K562 (cell line): Measurements from ENCODE around the gene KIF17. TPM values are rescaled to one million over a fixed set of nuclear protein-coding genes. Genes with fewer than 3 reads are reported as not detected.

Source experiments
- ATAC-seq: fragments of 200-7000 bp; cut with Tn5 transposase; 3 replicates; pipeline ENCODE4 v1.9.1; 2020; ENCODE audit warnings: moderate library complexity
- BruUV-seq: library from RNA; stranded (reverse); fragments of 400-500 nt; replicated peaks from 2 replicates; lab custom pipeline; 2021; lab: Mats Ljungman, UMichigan
- CTCF ChIA-PET: fragments of 300-600 bp; formaldehyde crosslinking; extraction: SDS; loops from one replicate; lab custom pipeline; 2021; ENCODE audit warnings: low intra/inter-chr PET ratio; lab: Yijun Ruan, JAX
- POLR2A ChIA-PET: fragments of 300-600, 350-650 bp; sonication (Branson Sonifier 250); formaldehyde crosslinking; extraction: SDS; loops from one replicate; lab custom pipeline; 2021; ENCODE audit warnings: antibody characterized with exemption, inconsistent platforms; lab: Yijun Ruan, JAX
- DNase-seq, 4 experiments: peaks; one replicate each; pipeline versions ENCODE4 v3.0.0 to v3.0.0-alpha.2; 2011 to 2018; ENCODE audit warnings: low spot score in 3 of 4, mixed read lengths in 3 of 4; ENCODE audit errors: extremely low read depth in 1 of 4
- FAIRE-seq: peaks from 2 replicates; lab custom pipeline; 2011; peaks lifted over from hg19 to GRCh38; lab: Jason Lieb, UNC
- H2AFZ ChIP-seq: 2 replicates; pipeline ENCODE4 v1.6.0; 2011; ENCODE audit warnings: low read depth, low read length, control low read depth, inconsistent platforms
- H3K27ac ChIP-seq: fragments of 200-600 bp; 3 replicates; pipeline ENCODE4 v1.8.0; 2011; ENCODE audit warnings: low read depth, mild to moderate bottlenecking, control low read depth, inconsistent platforms, low read length, moderate library complexity, mixed read lengths; ENCODE audit errors: extremely low read depth
- H3K27me3 ChIP-seq, 2 experiments: fragments of 300-600 bp in 1 of 2; 2 replicates in 1 of 2; 3 replicates in 1 of 2; pipeline versions ENCODE4 v1.6.0 to v1.8.0; 2011; ENCODE audit warnings: inconsistent platforms in 2 of 2, low read length in 2 of 2, mild to moderate bottlenecking in 1 of 2, mixed read lengths in 1 of 2, moderate library complexity in 1 of 2; ENCODE audit not compliant: control insufficient read depth in 2 of 2, insufficient read depth in 2 of 2
- H3K36me3 ChIP-seq: fragments of 300-600 bp; 3 replicates; pipeline ENCODE4 v1.8.0; 2011; ENCODE audit warnings: mild to moderate bottlenecking, low read length, inconsistent platforms; ENCODE audit not compliant: control insufficient read depth, insufficient read depth
- H3K4me1 ChIP-seq, 2 experiments: fragments of 200-600 bp in 1 of 2; replicated peaks in 1 of 2; 2 replicates in 1 of 2; 3 replicates in 1 of 2; pipeline versions ENCODE4 v1.5.1 to v1.8.0; 2011; ENCODE audit warnings: inconsistent platforms in 2 of 2, low read length in 2 of 2, mild to moderate bottlenecking in 1 of 2, mixed read lengths in 1 of 2, moderate library complexity in 1 of 2; ENCODE audit not compliant: control insufficient read depth in 2 of 2, insufficient read depth in 2 of 2
- H3K4me2 ChIP-seq: 2 replicates; pipeline ENCODE4 v1.6.1; 2011; ENCODE audit warnings: low read length, control low read depth, inconsistent platforms, mixed read lengths; ENCODE audit not compliant: insufficient read depth
- H3K4me3 ChIP-seq: fragments of 200-600 bp; sonication (generic), shearing (Covaris generic); 2 replicates; pipeline ENCODE4 v1.5.1; 2016; ENCODE audit warnings: control low read depth, inconsistent platforms
- H3K79me2 ChIP-seq: fragments of 200-600 bp; 3 replicates; pipeline ENCODE4 v1.8.0; 2011; ENCODE audit warnings: low read length, inconsistent platforms; ENCODE audit not compliant: control insufficient read depth, insufficient read depth
- H3K9ac ChIP-seq, 2 experiments: 2 replicates each; pipeline versions ENCODE4 v1.6.0 to v1.6.1; 2011; ENCODE audit warnings: low read depth in 2 of 2, low read length in 2 of 2, control low read depth in 1 of 2, inconsistent platforms in 1 of 2, mild to moderate bottlenecking in 1 of 2, mixed read lengths in 1 of 2; ENCODE audit not compliant: insufficient read depth in 1 of 2
- H3K9me1 ChIP-seq: one replicate; pipeline ENCODE4 v1.6.0; 2011; ENCODE audit warnings: inconsistent platforms, mild to moderate bottlenecking, low read length, moderate library complexity; ENCODE audit not compliant: control insufficient read depth, insufficient read depth
- H3K9me3 ChIP-seq: replicated peaks from 2 replicates; pipeline ENCODE4 v1.5.1; 2011; ENCODE audit warnings: low read depth, low read length, inconsistent platforms; ENCODE audit not compliant: control insufficient read depth, insufficient read depth
- H4K20me1 ChIP-seq: replicated peaks from 2 replicates; pipeline ENCODE4 v1.6.1; 2011; ENCODE audit warnings: low read length, inconsistent platforms, mixed read lengths; ENCODE audit not compliant: control insufficient read depth, insufficient read depth
- DACH1 ChIP-seq: fragments of 450-650 bp; IDR thresholded peaks from 2 replicates; pipeline ENCODE4 v1.6.1; 2018; ENCODE audit not compliant: partially characterized antibody
- GATAD2B ChIP-seq: fragments of 450-650 bp; IDR thresholded peaks from 2 replicates; pipeline ENCODE4 v1.6.1; 2017; ENCODE audit warnings: mild to moderate bottlenecking, borderline replicate concordance
- HDAC6 ChIP-seq: IDR thresholded peaks from 2 replicates; pipeline ENCODE4 v1.6.1; 2012; ENCODE audit warnings: low read depth, mild to moderate bottlenecking, control low read depth, inconsistent platforms, low read length, moderate library complexity
- HES1 ChIP-seq: fragments of 450-650 bp; IDR thresholded peaks from 2 replicates; pipeline ENCODE4 v1.6.1; 2016; ENCODE audit warnings: low read depth, mild to moderate bottlenecking, moderate library complexity
- HEY1 ChIP-seq: fragments of 250-450 bp; sonication (Bioruptor Pico); IDR thresholded peaks from 2 replicates; pipeline ENCODE4 v1.5.0; 2020; ENCODE audit warnings: mild to moderate bottlenecking, moderate library complexity, borderline replicate concordance
- MAFG ChIP-seq: fragments of 450-650 bp; conservative IDR thresholded peaks from 2 replicates; pipeline ENCODE4 v1.6.1; 2016; ENCODE audit warnings: missing genetic modification characterization, missing compliant biosample characterization
- RNF2 ChIP-seq: sonication (generic); IDR thresholded peaks from 2 replicates; pipeline ENCODE4 v1.6.1; 2016
- RNF219 ChIP-seq: fragments of 250-450 bp; sonication (Bioruptor Pico); IDR thresholded peaks from 2 replicates; pipeline ENCODE4 v1.5.0; 2022; ENCODE audit warnings: mild to moderate bottlenecking
- SP1 ChIP-seq: sonication (generic); formaldehyde crosslinking; IDR thresholded peaks from 2 replicates; pipeline ENCODE4 v1.8.1; 2022; ENCODE audit warnings: mild to moderate bottlenecking, missing genetic modification reagents
- SRSF3 ChIP-seq: fragments of 200-400 bp; formaldehyde crosslinking; IDR thresholded peaks from 2 replicates; pipeline ENCODE4 v1.6.1; 2016; ENCODE audit warnings: mild to moderate bottlenecking, low read length, moderate library complexity; ENCODE audit not compliant: insufficient read depth
- TAF1 ChIP-seq: IDR thresholded peaks from 2 replicates; pipeline ENCODE4 v1.6.1; 2011; ENCODE audit warnings: mild to moderate bottlenecking, low read length, moderate library complexity; ENCODE audit not compliant: insufficient read depth, control insufficient read depth, severe bottlenecking; ENCODE audit errors: extremely low read depth
- TFAM ChIP-seq: fragments of 250-450 bp; sonication (Bioruptor Pico); conservative IDR thresholded peaks from 2 replicates; pipeline ENCODE4 v1.5.0; 2021; ENCODE audit warnings: mild to moderate bottlenecking, moderate library complexity
- ZC3H4 ChIP-seq: sonication (generic); formaldehyde crosslinking; IDR thresholded peaks from 2 replicates; pipeline ENCODE4 v1.9.0; 2021; ENCODE audit warnings: missing genetic modification reagents, borderline replicate concordance
- ZNF239 ChIP-seq: fragments of 250-450 bp; sonication (Bioruptor Pico); IDR thresholded peaks from 2 replicates; pipeline ENCODE4 v1.4.0; 2020; ENCODE audit warnings: mild to moderate bottlenecking
- ZNF41 ChIP-seq: fragments of 250-450 bp; sonication (Bioruptor Pico); conservative IDR thresholded peaks from 2 replicates; pipeline ENCODE4 v1.4.0; 2020; ENCODE audit warnings: mild to moderate bottlenecking
- ZNF696 ChIP-seq: fragments of 250-450 bp; sonication (Bioruptor Pico); conservative IDR thresholded peaks from 2 replicates; pipeline ENCODE4 v1.4.0; 2020; ENCODE audit warnings: mild to moderate bottlenecking, moderate library complexity
- WGBS: fragments of 100-300 bp; shearing (Covaris generic); methylation state at CpG from one replicate; pipeline ENCODE4 v1.1.6; 2016; ENCODE audit warnings: low coverage, mixed read lengths; ENCODE audit not compliant: insufficient coverage; ENCODE audit errors: missing lambda C conversion rate; 5-methylcytosine and 5-hydroxymethylcytosine counted together
- in situ Hi-C: fragments of 300-500 bp; cut with MboI; formaldehyde crosslinking; loops from 4 replicates; pipeline ENCODE4 v1.15.0; 2018; ENCODE audit warnings: inconsistent platforms, mixed read lengths
- intact Hi-C: fragments of 100-400 bp; cut with micrococcal nuclease; formaldehyde crosslinking; loops from 2 replicates; pipeline ENCODE4 v1.14.2; 2022
- polyA plus RNA-seq, 8 experiments: library from polyadenylated mRNA; depleted of rRNA in 4 of 8; stranded (reverse) in 5 of 8; unstranded in 3 of 8; fragments of >200 nt; fragmentation: Nextera tagmentation in 2 of 8; fragmentation: Illumina TruSeq in 1 of 8; extraction: Ambion mirVana in 2 of 8; extraction: Trizol in 1 of 8; gene quantifications; 2 replicates each; pipeline versions ENCODE4 v1.2.1 to v1.2.3, GENCODE V29; 2011 to 2014; ENCODE audit warnings: inconsistent platforms in 1 of 8, missing spikeins in 1 of 8
- total RNA-seq, 7 experiments: library from RNA; depleted of rRNA in 6 of 7; stranded (reverse); fragments of >200 nt in 6 of 7; fragmentation: Illumina TruSeq in 2 of 7; extraction: Trizol in 2 of 7; gene quantifications; 2 replicates each; pipeline versions ENCODE4 v1.2.1 to v1.2.3, GENCODE V29; 2011 to 2021; ENCODE audit warnings: low replicate concordance in 1 of 7

Gene KIF17
- total and polyA plus RNA-seq, 9 of the 15 experiments (the other 6 are each of a cell fraction or from before 2014, with no cell fraction given), result 0.04 to 0.47 (median 0.18) TPM; not detected in 5

- TF ChIP-seq TAF1, result no peak
- TF ChIP-seq ZNF696, result no peak
- no peak for TF ChIP-seq GATAD2B
- TF ChIP-seq TFAM, result no peak
- TF ChIP-seq, all 486 proteins: peak for 4
These were observed 15.4 kb downstream of the KIF17 start (continued) for GRCh38 chr1:20702416-20702815.

GRCh38 chr1:20701847-20702246, 16.0 kb downstream of the KIF17 start:
- Histone ChIP-seq H3K27me3 (peaks cover 0 to 9% of the 10 kb centered on the region in 2 experiments; a peak in 1 of 5 replicates), H3K4me2 (no peak overlapping the region), H3K27ac (no peak overlapping the region), H3K36me3 (no peaks in the 10 kb centered on the region), H3K9ac (no peak overlapping the region; a peak in 1 of 4 replicates), H3K4me3 (no peak overlapping the region), H3K9me1 (no peaks in the 10 kb centered on the region), H3K9me3 (no peaks in the 10 kb centered on the region), H2AFZ (no peak overlapping the region), H3K4me1 (peaks cover 3 to 21% of the 10 kb centered on the region in 2 experiments; a peak in 3 of 5 replicates), H4K20me1 (peaks cover 5% of the 10 kb centered on the region; the same call in 1 of the 2 replicates), H3K79me2 (no peaks in the 10 kb centered on the region)
- no TSS peak for BruUV-seq
- ChIA-PET POLR2A (interaction anchor here (0.6 to 0.8 kb wide), 2 partner anchors 85 to 879 kb away, joined by 3 read pairs; no protein-coding TSS in a partner anchor), CTCF (no interaction called here)
- ATAC-seq (no peak; the same call in 2 of the 3 replicates), DNase-seq (no peak), FAIRE-seq (no peak)
- 31% methylated on average over 5 of the region's 5 CpGs for WGBS
- in situ Hi-C loops, result loop anchor here (10.0 kb wide), 1 partner anchor 663 kb away; no protein-coding TSS in a partner anchor
- intact Hi-C loops, result no loop called here
- TF ChIP-seq HES1 (no peak), SP1 (CRISPR knock-in tag) (no peak), MAFG (tag) (no peak), ZNF239 (no peak), GATAD2B (no peak), RNF219 (no peak), ZNF41 (CRISPR knock-in tag) (no peak), DACH1 (no peak), RNF2 (no peak), HDAC6 (no peak), HEY1 (no peak), ZC3H4 (CRISPR knock-in tag) (no peak), SRSF3 (no peak)
